ENCODE results near the gene SHANK1.

DNA sequence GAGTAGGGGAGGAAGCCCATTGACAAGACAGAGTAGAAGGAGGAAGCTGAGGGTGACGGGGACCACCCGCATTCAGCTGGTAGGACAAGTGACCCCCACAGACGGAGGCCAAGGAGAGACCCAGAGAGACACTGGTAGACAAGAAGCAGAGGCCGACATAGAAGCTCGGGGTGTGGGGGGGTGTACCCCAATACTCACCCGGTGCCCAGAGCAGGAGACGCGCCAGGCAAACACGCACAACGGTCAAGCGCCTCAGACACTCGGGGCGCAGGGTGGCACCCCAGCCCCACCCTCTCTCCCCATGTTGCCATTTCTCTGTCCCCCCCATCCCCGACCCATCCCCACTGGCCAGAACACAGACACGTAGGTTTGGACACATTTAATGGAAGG is 23.5 kb downstream of the SHANK1 start:
- TF ChIP-seq EZH2phosphoT487 (IDR thresholded peaks at IDR 0.05; ENCODE audit: insufficient read depth, low read depth) (no peak), EZH2 (IDR thresholded peaks at IDR 0.05; ENCODE audit: insufficient read depth, poor library complexity, severe bottlenecking) (no peak)
